ENCODE results near the gene KIAA1958. TPM values are rescaled to one million over a fixed set of nuclear protein-coding genes. Genes with fewer than 3 reads are reported as not detected.

The KIAA1958 gene
- total and polyA plus RNA-seq, 4 donors, result 0.99 to 7.1 (median 3.3) TPM

DNA sequence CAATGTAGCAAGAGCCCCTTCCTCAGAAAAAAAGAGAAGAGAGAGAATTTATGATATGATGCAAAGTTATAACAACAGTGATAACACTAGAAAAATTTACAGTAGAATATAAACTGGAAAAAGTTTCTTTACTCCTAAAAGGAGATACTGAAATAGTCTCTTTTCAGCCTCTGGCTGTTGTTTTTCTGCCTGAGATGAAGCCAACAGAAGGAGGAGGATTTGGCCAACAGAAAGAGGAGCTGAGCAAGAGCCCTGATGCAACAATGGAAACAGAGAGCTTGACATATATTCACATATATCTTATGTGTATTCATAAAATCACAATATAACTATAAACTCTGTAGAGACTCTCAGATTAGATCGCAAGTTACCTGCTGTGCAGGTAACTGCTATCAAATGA is 122.2 kb downstream of the KIAA1958 start:
- H3K36me3 ChIP-seq (ENCODE audit: control insufficient read depth in 4 of 4, insufficient read depth in 3 of 4, low read depth in 1 of 4, low read length in 3 of 4), result no peaks in the 10 kb centered on the region
- H3K27ac ChIP-seq (ENCODE audit: low read depth in 1 of 2, low read length in 2 of 2), result no peak overlapping the region
- TF ChIP-seq FOXA1 (IDR thresholded peaks at IDR 0.05) (no peak), TAF1 (conservative IDR thresholded peaks at IDR 0.05) (no peak), ZBTB33 (IDR thresholded peaks at IDR 0.05) (no peak), SP1 (IDR thresholded peaks at IDR 0.05) (no peak), FOXA2 (IDR thresholded peaks at IDR 0.05) (no peak), EGR1 (IDR thresholded peaks at IDR 0.05; ENCODE audit: low read depth in 2 of 2) (no peak), JUND (IDR thresholded peaks at IDR 0.05) (no peak), RAD21 (IDR thresholded peaks at IDR 0.05) (no peak), GABPA (IDR thresholded peaks at IDR 0.05 in 1 of 2, conservative IDR thresholded peaks at IDR 0.05 in 1 of 2) (no peak)
- TF ChIP-seq, protein P1, sequence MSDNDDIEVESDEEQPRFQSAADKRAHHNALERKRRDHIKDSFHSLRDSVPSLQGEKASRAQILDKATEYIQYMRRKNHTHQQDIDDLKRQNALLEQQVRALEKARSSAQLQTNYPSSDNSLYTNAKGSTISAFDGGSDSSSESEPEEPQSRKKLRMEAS (IDR thresholded peaks at IDR 0.05), result no peak
- TF ChIP-seq, protein P2, sequence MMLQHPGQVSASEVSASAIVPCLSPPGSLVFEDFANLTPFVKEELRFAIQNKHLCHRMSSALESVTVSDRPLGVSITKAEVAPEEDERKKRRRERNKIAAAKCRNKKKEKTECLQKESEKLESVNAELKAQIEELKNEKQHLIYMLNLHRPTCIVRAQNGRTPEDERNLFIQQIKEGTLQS (IDR thresholded peaks at IDR 0.05), result no peak
- DNase-seq (ENCODE audit: low spot score), result no peak
- H3K9ac ChIP-seq (ENCODE audit: low read depth in 1 of 2, low read length in 2 of 2), result no peak overlapping the region
- H3K9me3 ChIP-seq (ENCODE audit: control insufficient read depth in 4 of 4, low read length in 3 of 4), result no peaks in the 10 kb centered on the region
- no peak overlapping the region for H3K4me3 ChIP-seq (ENCODE audit: low read depth in 1 of 3, low read length in 3 of 3)
- H3K27me3 ChIP-seq (ENCODE audit: control insufficient read depth in 4 of 4, insufficient read depth in 4 of 4, low read length in 3 of 4), result no peaks in the 10 kb centered on the region
- H3K4me1 ChIP-seq (ENCODE audit: control insufficient read depth in 4 of 4, insufficient read depth in 4 of 4, low read length in 3 of 4), result no peaks in the 10 kb centered on the region
- 95% methylated on average over 1 of the region's 1 CpG for WGBS

DNA sequence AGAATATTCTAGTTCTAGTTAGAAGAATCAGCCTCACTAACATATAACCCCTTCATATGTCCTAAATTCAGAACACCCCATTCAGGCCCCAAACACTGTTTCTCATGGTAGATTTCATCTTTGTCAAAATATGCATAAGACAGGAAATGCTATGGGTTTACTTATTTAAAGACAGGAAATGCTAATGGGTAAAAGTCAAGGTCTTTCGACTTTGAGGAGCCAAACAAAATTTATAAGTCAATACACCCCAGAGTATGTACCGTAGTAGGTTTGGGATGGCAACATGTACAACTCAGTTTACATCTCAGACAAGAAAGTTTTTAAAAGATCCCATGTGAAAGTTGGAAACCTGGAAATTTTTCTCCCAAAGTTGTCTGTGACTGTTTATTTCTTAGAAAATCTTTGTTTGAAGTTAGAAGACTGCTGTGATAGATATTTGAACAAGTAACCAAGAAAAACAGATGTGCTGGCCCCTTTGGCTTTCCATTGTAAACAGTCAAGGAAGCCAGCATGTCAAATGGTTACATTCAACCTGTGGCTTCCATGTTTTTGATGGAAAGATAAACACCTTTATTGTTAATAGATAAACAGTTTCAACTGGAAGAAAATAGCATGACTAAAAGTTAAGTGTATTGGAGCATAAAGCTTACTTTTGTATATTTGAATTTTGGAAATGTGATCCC is 129.1 kb downstream of the KIAA1958 start:
- no peak overlapping the region for H3K27ac ChIP-seq (ENCODE audit: low read depth in 1 of 2, low read length in 2 of 2)
- no peaks in the 10 kb centered on the region for H3K9me3 ChIP-seq (ENCODE audit: control insufficient read depth in 4 of 4, low read length in 3 of 4)
- DNase-seq (ENCODE audit: low spot score), result no peak
- no peak overlapping the region for H3K9ac ChIP-seq (ENCODE audit: low read depth in 1 of 2, low read length in 2 of 2)
- H3K4me1 ChIP-seq (ENCODE audit: control insufficient read depth in 4 of 4, insufficient read depth in 4 of 4, low read length in 3 of 4), result no peaks in the 10 kb centered on the region
- peaks cover 4 to 9% (median 6%) of the 10 kb centered on the region in 4 donors for H3K36me3 ChIP-seq (ENCODE audit: control insufficient read depth in 4 of 4, insufficient read depth in 3 of 4, low read depth in 1 of 4, low read length in 3 of 4)
- WGBS, result 84% methylated on average over 2 of the region's 2 CpGs
- no peak for TF ChIP-seq NR2F2 (IDR thresholded peaks at IDR 0.05)
- no peak for TF ChIP-seq RAD21 (IDR thresholded peaks at IDR 0.05)
- TF ChIP-seq HNF4A (conservative IDR thresholded peaks at IDR 0.05), result no peak
- TF ChIP-seq FOXA2 (IDR thresholded peaks at IDR 0.05), result no peak
- TF ChIP-seq SP1 (IDR thresholded peaks at IDR 0.05), result no peak
- TF ChIP-seq RXRA (IDR thresholded peaks at IDR 0.05), result no peak
- TF ChIP-seq GABPA (IDR thresholded peaks at IDR 0.05 in 1 of 2, conservative IDR thresholded peaks at IDR 0.05 in 1 of 2), result no peak
- no peak for TF ChIP-seq ZBTB33 (IDR thresholded peaks at IDR 0.05)
- no peak for TF ChIP-seq TAF1 (conservative IDR thresholded peaks at IDR 0.05)
- no peak for TF ChIP-seq JUND (IDR thresholded peaks at IDR 0.05)
- no peak for TF ChIP-seq FOXA1 (IDR thresholded peaks at IDR 0.05)
- TF ChIP-seq, protein P2 (IDR thresholded peaks at IDR 0.05), result no peak
- TF ChIP-seq YY1 (IDR thresholded peaks at IDR 0.05), result no peak
- TF ChIP-seq REST (IDR thresholded peaks at IDR 0.05), result no peak
- no peak for TF ChIP-seq EGR1 (IDR thresholded peaks at IDR 0.05; ENCODE audit: low read depth in 2 of 2)
- TF ChIP-seq, protein P1 (IDR thresholded peaks at IDR 0.05), result no peak
- no peak for TF ChIP-seq HNF4G (IDR thresholded peaks at IDR 0.05)
- H3K4me3 ChIP-seq (ENCODE audit: low read depth in 1 of 3, low read length in 3 of 3), result no peak overlapping the region
- H3K27me3 ChIP-seq (ENCODE audit: control insufficient read depth in 4 of 4, insufficient read depth in 4 of 4, low read length in 3 of 4), result no peaks in the 10 kb centered on the region

Measured in liver (tissue), 9 donors.